HepG2 (cell line): Measurements from ENCODE around the gene RABGAP1L. TPM values are rescaled to one million over a fixed set of nuclear protein-coding genes. Genes with fewer than 3 reads are reported as not detected.

Source experiments
- ATAC-seq: fragments of 200-7000 bp; cut with Tn5 transposase; 3 replicates; pipeline ENCODE4 v1.9.1; 2020; ENCODE audit warnings: mild to moderate bottlenecking, moderate library complexity
- BruUV-seq: library from RNA; stranded (reverse); fragments of 400-500 nt; replicated peaks from 2 replicates; lab custom pipeline; 2021; lab: Mats Ljungman, UMichigan
- CTCF ChIA-PET: fragments of 300-600 bp; formaldehyde crosslinking; extraction: SDS; loops from one replicate; lab custom pipeline; 2021; ENCODE audit warnings: low total read pairs, inconsistent platforms, low intra/inter-chr PET ratio; lab: Yijun Ruan, JAX
- POLR2A ChIA-PET: fragments of 350-600 bp; sonication (Branson Sonifier 250); formaldehyde crosslinking; loops from one replicate; lab custom pipeline; 2020; ENCODE audit warnings: antibody characterized with exemption, inconsistent platforms; lab: Yijun Ruan, JAX
- DNase-seq: peaks from one replicate; pipeline ENCODE4 v3.0.0-alpha.2; 2015; ENCODE audit warnings: low spot score
- FAIRE-seq: peaks from 3 replicates; lab custom pipeline; 2011; peaks lifted over from hg19 to GRCh38; lab: Jason Lieb, UNC
- H2AFZ ChIP-seq: one replicate; pipeline ENCODE4 v1.6.1; 2011; ENCODE audit warnings: low read length, inconsistent platforms
- H3K27ac ChIP-seq: fragments of 300-600 bp; 3 replicates; pipeline ENCODE4 v1.8.0; 2011; ENCODE audit warnings: mixed run types, mild to moderate bottlenecking, mixed read lengths, low read length, inconsistent platforms; ENCODE audit not compliant: insufficient read depth; ENCODE audit errors: extremely low read length
- H3K27me3 ChIP-seq, 2 experiments: fragments of 200-600 bp in 1 of 2; 2 replicates in 1 of 2; 3 replicates in 1 of 2; pipeline versions ENCODE4 v1.6.0 to v1.8.0; 2011; ENCODE audit warnings: low read length in 2 of 2, mild to moderate bottlenecking in 2 of 2, moderate library complexity in 2 of 2, inconsistent platforms in 1 of 2; ENCODE audit not compliant: insufficient read depth in 2 of 2, control insufficient read depth in 1 of 2
- H3K36me3 ChIP-seq, 2 experiments: fragments of 200-600 bp in 1 of 2; replicated peaks in 1 of 2; 2 replicates in 1 of 2; 3 replicates in 1 of 2; pipeline versions ENCODE4 v1.5.1 to v1.8.0; 2011; ENCODE audit warnings: low read length in 2 of 2, inconsistent platforms in 1 of 2; ENCODE audit not compliant: insufficient read depth in 2 of 2, control insufficient read depth in 1 of 2
- H3K4me1 ChIP-seq: 2 replicates; pipeline ENCODE4 v1.5.1; 2012; ENCODE audit warnings: low read length, inconsistent platforms; ENCODE audit not compliant: insufficient read depth
- H3K4me2 ChIP-seq: 2 replicates; pipeline ENCODE4 v1.6.0; 2011; ENCODE audit warnings: low read depth, low read length, inconsistent platforms
- H3K4me3 ChIP-seq, 3 experiments: fragments of 200-600 bp in 1 of 3; sonication (generic), shearing (Covaris generic) in 1 of 3; replicated peaks in 1 of 3; 2 replicates each; pipeline ENCODE4 v1.5.1; 2011 to 2016; ENCODE audit warnings: low read length in 3 of 3, inconsistent platforms in 2 of 3, low read depth in 2 of 3, mild to moderate bottlenecking in 2 of 3, control low read depth in 1 of 3, mixed read lengths in 1 of 3; ENCODE audit not compliant: insufficient read depth in 1 of 3
- H3K79me2 ChIP-seq: one replicate; pipeline ENCODE4 v1.6.1; 2011; ENCODE audit warnings: low read length, inconsistent platforms; ENCODE audit not compliant: insufficient read depth
- H3K9ac ChIP-seq: 2 replicates; pipeline ENCODE4 v1.6.0; 2011; ENCODE audit warnings: mild to moderate bottlenecking, low read depth, low read length, inconsistent platforms; ENCODE audit not compliant: insufficient read depth
- H3K9me3 ChIP-seq: 2 replicates; pipeline ENCODE4 v1.5.1; 2012; ENCODE audit warnings: mild to moderate bottlenecking, low read length
- H4K20me1 ChIP-seq: 2 replicates; pipeline ENCODE4 v1.6.0; 2011; ENCODE audit warnings: inconsistent platforms, mild to moderate bottlenecking, low read length, moderate library complexity; ENCODE audit not compliant: insufficient read depth
- CCDC6 ChIP-seq: sonication (generic); formaldehyde crosslinking; IDR thresholded peaks from 2 replicates; pipeline ENCODE4 v1.8.1; 2022; ENCODE audit warnings: mild to moderate bottlenecking, missing genetic modification reagents, moderate library complexity
- FOXK2 ChIP-seq: fragments of 450-650 bp; IDR thresholded peaks from 2 replicates; pipeline ENCODE4 v1.6.1; 2016
- HMG20B ChIP-seq: conservative IDR thresholded peaks from 2 replicates; pipeline ENCODE4 v1.6.1; 2016; ENCODE audit warnings: missing genetic modification reagents, missing compliant biosample characterization
- KDM3A ChIP-seq: IDR thresholded peaks from 2 replicates; pipeline ENCODE4 v1.6.1; 2018; ENCODE audit warnings: low read depth, missing compliant biosample characterization
- KLF15 ChIP-seq: sonication (generic); formaldehyde crosslinking; IDR thresholded peaks from 2 replicates; pipeline ENCODE4 v1.8.1; 2023; ENCODE audit warnings: borderline replicate concordance, mild to moderate bottlenecking, inconsistent platforms, missing genetic modification reagents, mixed read lengths
- MIER3 ChIP-seq: IDR thresholded peaks from 2 replicates; pipeline ENCODE4 v1.6.1; 2016; ENCODE audit warnings: missing compliant biosample characterization, borderline replicate concordance
- MXI1 ChIP-seq: IDR thresholded peaks from 3 replicates; pipeline ENCODE4 v1.6.1; 2012; ENCODE audit warnings: low read depth, low read length, inconsistent platforms, borderline replicate concordance
- RORA ChIP-seq: sonication (generic); formaldehyde crosslinking; IDR thresholded peaks from 2 replicates; pipeline ENCODE4 v1.5.0; 2020; ENCODE audit warnings: mild to moderate bottlenecking, missing genetic modification reagents, moderate library complexity
- SMAD9 ChIP-seq: sonication (generic); formaldehyde crosslinking; IDR thresholded peaks from 2 replicates; pipeline ENCODE4 v1.5.1; 2020; ENCODE audit warnings: mild to moderate bottlenecking, missing genetic modification reagents
- ZBTB8A ChIP-seq: sonication (generic); formaldehyde crosslinking; IDR thresholded peaks from 2 replicates; pipeline ENCODE4 v1.4.0; 2020; ENCODE audit warnings: mild to moderate bottlenecking, low read depth, missing genetic modification reagents, borderline replicate concordance
- ZNF296 ChIP-seq: sonication (generic); formaldehyde crosslinking; conservative IDR thresholded peaks from 2 replicates; pipeline ENCODE4 v1.5.0; 2020; ENCODE audit warnings: mild to moderate bottlenecking, missing genetic modification reagents
- ZSCAN12 ChIP-seq: sonication (generic); formaldehyde crosslinking; IDR thresholded peaks from 2 replicates; pipeline ENCODE4 v1.9.0; 2021; ENCODE audit warnings: mild to moderate bottlenecking, missing genetic modification reagents
- WGBS: methylation state at CpG from one replicate; pipeline ENCODE4 v1.1.6; 2017; ENCODE audit warnings: low lambda C conversion rate; 5-methylcytosine and 5-hydroxymethylcytosine counted together
- in situ Hi-C: cut with HindIII; loops from 2 replicates; pipeline ENCODE4 v1.10.0; 2017; ENCODE audit warnings: low pct_unique_long_range_greater_than_20kb; ENCODE audit not compliant: extremely low pct_ligation_motif_present
- intact Hi-C: fragments of 100-400 bp; cut with micrococcal nuclease; formaldehyde crosslinking; loops from one replicate; pipeline ENCODE4 v1.10.0; 2022; ENCODE audit not compliant: unreplicated experiment
- polyA plus RNA-seq, 8 experiments: library from polyadenylated mRNA; depleted of rRNA in 3 of 8; stranded (reverse) in 7 of 8; unstranded in 1 of 8; fragments of >200 nt; fragmentation: Illumina TruSeq in 4 of 8; extraction: Trizol in 4 of 8; gene quantifications; 2 replicates each; pipeline versions ENCODE4 v1.2.1 to v1.2.3, GENCODE V29; 2011 to 2016; ENCODE audit warnings: low read depth in 4 of 8, missing spikeins in 1 of 8, mixed read lengths in 1 of 8; ENCODE audit not compliant: insufficient read depth in 1 of 8
- total RNA-seq, 5 experiments: library from RNA; depleted of rRNA; stranded (reverse); fragments of >200 nt; fragmentation: Illumina TruSeq; extraction: Trizol; gene quantifications; 2 replicates each; pipeline ENCODE4 v1.2.3, GENCODE V29; 2016; ENCODE audit warnings: low read depth in 1 of 5
- TF ChIP-seq, protein P1 (sequence below): sonication (generic); formaldehyde crosslinking; IDR thresholded peaks from 2 replicates; pipeline ENCODE4 v1.8.0; 2022; ENCODE audit warnings: mild to moderate bottlenecking, missing genetic modification reagents, borderline replicate concordance
- TF ChIP-seq, protein P2 (sequence below): sonication (generic); formaldehyde crosslinking; IDR thresholded peaks from 2 replicates; pipeline ENCODE4 v1.5.0; 2020; ENCODE audit warnings: missing genetic modification reagents

The RABGAP1L gene
- total and polyA plus RNA-seq, 2 of the 13 experiments (the other 11 are each of a cell fraction or from before 2014, with no cell fraction given) = 7.9 to 22.6 TPM

DNA sequence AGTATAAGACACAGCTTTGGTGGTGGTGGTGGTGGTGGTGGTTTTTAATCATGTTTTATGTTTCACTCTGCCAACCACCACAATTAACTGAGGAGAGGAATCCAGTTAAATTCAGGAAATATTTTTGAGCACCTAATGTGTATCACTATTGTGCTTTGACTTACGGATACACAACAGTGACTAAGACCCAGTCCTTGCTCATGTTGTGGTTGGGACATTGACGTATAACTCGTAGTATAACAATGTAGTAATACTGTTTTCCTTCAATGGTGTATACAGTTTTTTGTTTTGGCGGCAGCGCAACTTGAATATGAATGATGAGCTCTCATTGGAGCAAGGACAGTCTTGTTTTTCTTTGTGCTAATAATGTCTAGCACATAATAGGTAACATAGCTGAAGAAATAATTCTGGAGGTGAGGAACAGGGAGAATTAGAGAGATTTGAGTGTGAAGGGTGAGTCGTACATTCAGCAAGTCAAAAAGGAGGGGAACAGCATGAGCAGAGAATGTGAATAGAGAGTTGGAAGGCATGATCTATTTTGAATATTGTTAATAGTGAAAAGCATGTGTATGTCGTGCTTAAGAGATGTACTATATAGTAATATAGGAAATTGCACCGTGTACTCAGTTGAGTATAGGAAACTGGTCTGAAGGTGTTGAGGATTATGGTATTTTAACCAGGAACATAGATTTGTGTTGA is 845.9 kb downstream of the RABGAP1L start:
- Histone ChIP-seq H3K9me3 (no peaks in the 10 kb centered on the region), H4K20me1 (peaks cover 4% of the 10 kb centered on the region; the same call in 1 of the 2 replicates), H3K36me3 (peaks cover 6 to 45% of the 10 kb centered on the region in 2 experiments), H2AFZ (no peak overlapping the region), H3K9ac (no peak overlapping the region), H3K4me1 (peaks cover 29% of the 10 kb centered on the region), H3K4me3 (no peak overlapping the region), H3K79me2 (peaks cover 81% of the 10 kb centered on the region), H3K4me2 (no peak overlapping the region), H3K27me3 (no peaks in the 10 kb centered on the region; a peak in 1 of 5 replicates), H3K27ac (no peak overlapping the region)
- WGBS = 97% methylated on average over 8 of the region's 8 CpGs
- no peak for DNase-seq
- CTCF ChIA-PET = no interaction called here
- intact Hi-C loops = no loop called here
- in situ Hi-C loops = no loop called here
- no peak for FAIRE-seq
- POLR2A ChIA-PET = interaction anchor here (4.1 kb wide), 1 partner anchor 18 kb away, joined by 17 read pairs; the partner anchor contains the start of gene MRPS14
- no peak for TF ChIP-seq CCDC6
- no peak for TF ChIP-seq RORA (CRISPR knock-in tag)
- no peak for TF ChIP-seq MIER3 (CRISPR knock-in tag)
- TF ChIP-seq SMAD9 (CRISPR knock-in tag) = no peak
- TF ChIP-seq KDM3A (CRISPR knock-in tag) = no peak
- no peak for TF ChIP-seq ZSCAN12 (CRISPR knock-in tag)
- TF ChIP-seq, protein P1, sequence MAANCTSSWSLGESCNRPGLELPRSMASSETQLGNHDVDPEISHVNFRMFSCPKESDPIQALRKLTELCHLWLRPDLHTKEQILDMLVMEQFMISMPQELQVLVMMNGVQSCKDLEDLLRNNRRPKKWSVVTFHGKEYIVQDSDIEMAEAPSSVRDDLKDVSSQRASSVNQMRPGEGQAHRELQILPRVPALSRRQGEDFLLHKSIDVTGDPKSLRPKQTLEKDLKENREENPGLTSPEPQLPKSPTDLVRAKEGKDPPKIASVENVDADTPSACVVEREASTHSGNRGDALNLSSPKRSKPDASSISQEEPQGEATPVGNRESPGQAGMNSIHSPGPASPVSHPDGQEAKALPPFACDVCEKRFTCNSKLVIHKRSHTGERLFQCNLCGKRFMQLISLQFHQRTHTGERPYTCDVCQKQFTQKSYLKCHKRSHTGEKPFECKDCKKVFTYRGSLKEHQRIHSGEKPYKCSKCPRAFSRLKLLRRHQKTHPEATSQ = no peak
- no peak for TF ChIP-seq MXI1
- TF ChIP-seq KLF15 (CRISPR knock-in tag) = no peak
- no peak for TF ChIP-seq FOXK2
- no peak for TF ChIP-seq ZBTB8A (CRISPR knock-in tag)
- TF ChIP-seq HMG20B = no peak
- no peak for TF ChIP-seq ZNF296 (CRISPR knock-in tag)
- TF ChIP-seq, protein P2, sequence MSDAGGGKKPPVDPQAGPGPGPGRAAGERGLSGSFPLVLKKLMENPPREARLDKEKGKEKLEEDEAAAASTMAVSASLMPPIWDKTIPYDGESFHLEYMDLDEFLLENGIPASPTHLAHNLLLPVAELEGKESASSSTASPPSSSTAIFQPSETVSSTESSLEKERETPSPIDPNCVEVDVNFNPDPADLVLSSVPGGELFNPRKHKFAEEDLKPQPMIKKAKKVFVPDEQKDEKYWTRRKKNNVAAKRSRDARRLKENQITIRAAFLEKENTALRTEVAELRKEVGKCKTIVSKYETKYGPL (CRISPR knock-in tag) = no peak
- no TSS peak for BruUV-seq
- no peak for ATAC-seq
